ENCODE results near the gene LTN1.
"Not testable (repeated sequence)": the region's sequence is repeated elsewhere in the genome, so short reads cannot be mapped to it uniquely, and the experiment has no call there.

The LTN1 gene

DNA sequence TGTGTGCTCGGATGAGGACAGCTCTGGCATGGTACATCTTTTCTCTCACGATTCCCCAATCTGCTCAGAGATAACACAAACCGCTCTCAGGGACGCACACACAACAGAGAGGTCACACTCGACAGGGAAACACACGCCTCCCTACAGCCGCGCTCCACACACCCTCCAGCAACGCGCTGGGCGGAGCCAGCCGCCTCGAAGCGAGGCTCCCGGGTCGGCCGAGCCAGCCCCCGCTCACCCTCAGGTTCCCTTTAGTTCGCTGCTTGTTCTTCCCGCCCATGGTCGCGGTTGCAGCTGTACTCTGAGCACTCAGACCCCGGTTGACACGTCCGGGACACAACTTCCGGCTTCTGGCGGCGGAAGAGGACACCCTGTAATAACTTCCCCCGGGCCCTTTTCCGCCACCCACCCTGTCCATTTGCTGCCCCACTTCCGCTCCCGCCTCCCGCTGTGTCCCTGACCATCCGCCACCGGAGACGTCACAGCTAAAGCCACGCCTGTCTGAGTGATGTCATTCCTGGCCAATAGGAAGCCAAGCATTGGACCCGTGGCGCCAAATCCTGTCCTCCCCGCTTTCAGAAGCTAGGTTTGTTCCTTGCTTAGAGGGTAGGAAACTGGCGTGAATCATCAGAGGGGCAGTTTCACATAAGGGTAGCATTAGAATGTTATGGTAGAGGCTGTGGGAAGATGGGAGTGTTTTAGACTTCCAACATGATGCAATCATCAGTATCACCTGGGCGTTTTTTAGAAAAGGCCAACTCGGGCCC lies at the start of gene LTN1:
TSS of gene LTN1 (minus strand) at position 352 of the 767 bp plus-strand sequence. CDS start at position 280, 72 bp downstream.
- peak within 1 kb of the TSS; percentile 95 to 99 for H3K27ac Mint-ChIP-seq
- ATAC-seq (peak; percentile 95), DNase-seq (peak; percentile 98 to 100)
- H3K27me3 Mint-ChIP-seq: no peaks in the 10 kb centered on the region
- peak within 1 kb of the TSS; percentile 91 to 95 for H3K4me3 Mint-ChIP-seq
- H3K9me3 Mint-ChIP-seq: no peaks in the 10 kb centered on the region
- peaks cover 43% of the 10 kb centered on the region for H3K4me1 Mint-ChIP-seq

GRCh38 chr21:29034678-29035077 lies 42.0 kb upstream of the LTN1 start:
- no peak for ATAC-seq
- H3K4me3 Mint-ChIP-seq: no peak overlapping the region
- no peak overlapping the region for H3K27ac Mint-ChIP-seq
- H3K27me3 Mint-ChIP-seq: no peaks in the 10 kb centered on the region
- no peak for DNase-seq
- no peaks in the 10 kb centered on the region for H3K9me3 Mint-ChIP-seq
- peaks cover 6% of the 10 kb centered on the region for H3K4me1 Mint-ChIP-seq

GRCh38 chr21:29033871-29034270 lies 41.2 kb upstream of the LTN1 start:
- Mint-ChIP-seq H3K4me3 (no peak overlapping the region), H3K9me3 (no peaks in the 10 kb centered on the region), H3K4me1 (peaks cover 6% of the 10 kb centered on the region), H3K27me3 (no peaks in the 10 kb centered on the region), H3K27ac (peak overlapping the region; percentile 1 to 36)
- no peak for ATAC-seq
- no peak for DNase-seq

- DNase-seq: no peak
- no peaks in the 10 kb centered on the region for H3K27me3 Mint-ChIP-seq
- no peak overlapping the region for H3K4me3 Mint-ChIP-seq
- peaks cover 6% of the 10 kb centered on the region for H3K4me1 Mint-ChIP-seq
- H3K9me3 Mint-ChIP-seq: no peaks in the 10 kb centered on the region
- ATAC-seq: no peak
- peak overlapping the region in 1 of 2 donors; percentile 1 for H3K27ac Mint-ChIP-seq
Observed at GRCh38 chr21:29033301-29033700, 40.6 kb upstream of the LTN1 start.

DNA sequence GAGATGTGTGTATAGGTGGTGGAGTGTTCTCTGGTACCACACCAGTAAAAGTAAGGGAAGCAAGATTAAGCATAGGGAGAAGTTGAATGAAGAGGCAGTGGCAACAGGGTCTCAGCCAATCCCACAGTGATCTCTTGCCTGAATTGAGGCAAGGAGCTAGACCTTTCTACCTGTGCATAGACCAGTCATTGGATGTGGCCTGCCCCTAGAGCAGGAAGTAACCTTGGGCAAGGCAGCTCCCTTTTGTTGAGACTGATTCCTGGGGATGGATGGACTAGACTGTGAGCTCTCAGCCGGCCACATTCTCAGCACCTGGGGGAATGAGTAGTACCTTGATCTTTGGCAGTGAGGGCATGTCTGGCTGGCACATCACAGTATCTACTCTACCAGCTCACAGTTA lies 38.2 kb upstream of the LTN1 start:
- DNase-seq: no peak
- Mint-ChIP-seq H3K4me1 (peaks cover 18% of the 10 kb centered on the region), H3K4me3 (no peak overlapping the region), H3K27me3 (no peaks in the 10 kb centered on the region), H3K9me3 (no peaks in the 10 kb centered on the region), H3K27ac (peak overlapping the region; percentile 35 to 65)
- no peak for ATAC-seq

DNA sequence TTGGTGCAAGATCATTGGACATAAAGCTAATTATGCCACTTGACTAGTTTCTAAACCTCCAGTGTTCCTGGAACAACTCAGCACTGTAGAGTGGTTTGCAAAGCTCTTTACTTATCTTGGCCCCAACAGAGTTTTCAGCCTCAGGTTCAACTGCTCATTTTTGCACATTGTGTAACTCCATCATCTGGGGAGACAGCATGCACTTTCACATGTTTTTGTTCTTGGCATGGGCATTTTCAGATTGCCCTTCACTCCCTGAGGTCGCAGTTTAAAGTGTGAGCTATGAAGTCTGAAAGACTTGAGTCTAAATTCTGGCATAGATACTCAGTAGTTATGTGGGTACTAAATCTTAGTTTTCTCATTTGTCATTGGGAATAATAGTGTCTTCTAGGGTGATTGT lies 36.8 kb upstream of the LTN1 start:
- DNase-seq: no peak
- ATAC-seq: no peak
- Mint-ChIP-seq H3K4me1 (peaks cover 24% of the 10 kb centered on the region), H3K27ac (no peak overlapping the region), H3K4me3 (no peak overlapping the region), H3K27me3 (no peaks in the 10 kb centered on the region), H3K9me3 (no peaks in the 10 kb centered on the region)

DNA sequence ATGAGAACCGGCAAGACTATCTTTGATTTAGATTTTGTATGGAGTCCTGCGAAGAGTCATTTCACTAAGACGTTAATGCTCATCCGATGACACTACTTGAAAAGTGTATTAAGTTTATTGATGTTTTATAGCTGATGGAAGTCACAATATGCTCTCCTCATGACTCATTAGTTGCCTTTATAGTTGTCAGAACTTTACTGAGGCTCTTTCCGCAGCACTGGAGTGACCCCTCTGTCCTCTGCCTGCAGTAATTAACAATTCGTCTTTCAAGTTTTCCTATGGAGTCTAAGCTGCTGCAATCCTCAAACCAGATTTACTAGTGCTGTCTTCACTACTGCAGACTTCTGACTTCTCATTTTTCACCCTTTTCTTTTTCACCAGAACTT lies 32.6 kb upstream of the LTN1 start:
- peak; percentile 22 for ATAC-seq
- no peak for DNase-seq
- Mint-ChIP-seq H3K4me3 (peak overlapping the region; percentile 98 to 99), H3K4me1 (peaks cover 50% of the 10 kb centered on the region), H3K27me3 (no peaks in the 10 kb centered on the region), H3K9me3 (no peaks in the 10 kb centered on the region), H3K27ac (peak overlapping the region; percentile 97 to 100)

DNA sequence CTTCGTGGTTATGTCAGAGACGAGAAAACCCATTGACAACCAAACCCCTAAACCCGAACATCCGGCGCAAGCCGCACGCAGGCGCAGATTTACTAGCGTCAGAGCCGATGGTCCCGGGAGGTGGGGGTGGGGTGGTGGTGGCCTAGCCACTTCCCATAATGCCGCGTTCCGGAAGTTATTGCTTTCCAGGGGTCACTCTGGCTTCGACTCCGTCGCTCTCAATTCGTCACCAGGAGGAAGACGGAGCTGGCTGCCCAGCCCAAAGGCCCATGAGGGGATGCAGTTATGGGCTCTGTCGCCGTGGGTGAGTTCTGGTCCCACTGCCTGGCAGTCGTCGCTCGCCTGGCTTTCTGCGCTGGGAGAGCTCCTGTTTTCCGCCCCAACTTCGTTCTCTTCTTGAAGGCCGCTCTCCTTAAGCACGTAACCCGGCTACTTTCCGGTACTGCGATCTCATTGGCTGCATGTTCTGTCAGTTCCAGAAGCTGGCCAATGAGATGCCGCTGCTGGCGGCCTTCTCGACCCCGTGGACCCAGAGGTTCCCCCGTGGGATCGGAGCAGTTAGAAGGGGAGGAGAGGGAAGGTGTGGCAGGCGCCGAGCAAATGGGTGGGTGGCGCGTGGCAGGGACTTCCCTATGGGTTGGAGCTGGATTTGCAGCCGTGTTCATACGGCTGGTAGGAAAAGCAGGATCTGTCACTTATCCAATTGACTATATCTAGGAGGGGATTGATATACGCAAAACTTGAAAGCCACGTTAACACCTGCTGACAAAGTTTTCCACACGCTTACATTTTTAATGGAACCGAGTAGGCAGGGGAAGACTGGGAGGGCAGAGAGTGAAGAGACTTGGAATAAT lies 32.0 kb upstream of the LTN1 start, which contains the start of gene USP16:
TSS of gene USP16 (plus strand) at position 195 of the 854 bp plus-strand sequence. CDS start 3,246 bp downstream, outside the sequence.
- Mint-ChIP-seq H3K27ac (peak within 1 kb of the TSS; percentile 97 to 100), H3K4me3 (peak within 1 kb of the TSS; percentile 98 to 99)

DNA sequence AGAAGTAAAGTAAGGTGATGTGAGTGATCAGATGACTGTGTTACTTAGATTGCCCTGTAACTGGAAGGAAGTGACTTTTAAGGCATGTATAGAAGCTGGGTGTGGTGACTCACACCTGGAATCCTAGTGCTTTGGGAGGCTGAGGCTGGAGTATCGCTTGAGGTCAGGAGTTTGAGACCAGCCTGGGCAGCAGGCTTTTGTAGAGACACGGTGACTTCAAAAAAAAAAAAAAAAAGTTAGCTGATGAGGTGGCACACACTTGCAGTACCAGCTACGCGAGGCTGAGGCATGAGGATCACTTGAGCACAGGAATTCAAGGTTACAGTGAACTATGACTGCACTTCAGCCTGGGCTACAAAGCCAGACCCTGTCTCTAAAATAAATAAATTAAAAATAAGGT lies 29.5 kb upstream of the LTN1 start:
- Mint-ChIP-seq H3K4me3 (peak overlapping the region in 1 of 2 donors; percentile 35), H3K4me1 (peaks cover 65% of the 10 kb centered on the region), H3K27ac (peak overlapping the region; percentile 74 to 79), H3K9me3 (no peaks in the 10 kb centered on the region), H3K27me3 (no peaks in the 10 kb centered on the region)
- DNase-seq (peak; percentile 25 to 33), ATAC-seq (no peak)

More for the DNA sequence above, 32.0 kb upstream of the LTN1 start, which contains the start of gene USP16:
- DNase-seq (peak; percentile 96), ATAC-seq (peak; percentile 96)
- no peaks in the 10 kb centered on the region for H3K9me3 Mint-ChIP-seq
- no peaks in the 10 kb centered on the region for H3K27me3 Mint-ChIP-seq
- H3K4me1 Mint-ChIP-seq: peaks cover 53% of the 10 kb centered on the region

- peaks cover 40% of the 10 kb centered on the region for H3K4me1 Mint-ChIP-seq
- no peaks in the 10 kb centered on the region for H3K9me3 Mint-ChIP-seq
- ATAC-seq (no peak), DNase-seq (no peak)
- no peaks in the 10 kb centered on the region for H3K27me3 Mint-ChIP-seq
- peak overlapping the region; percentile 97 to 98 for H3K27ac Mint-ChIP-seq
- peak overlapping the region; percentile 72 to 89 for H3K4me3 Mint-ChIP-seq
Observed at GRCh38 chr21:29018540-29018939, 25.9 kb upstream of the LTN1 start.

GRCh38 chr21:29017639-29018237 lies 25.1 kb upstream of the LTN1 start:
- Mint-ChIP-seq H3K4me3 (peak overlapping the region; percentile 72 to 89), H3K9me3 (no peaks in the 10 kb centered on the region), H3K4me1 (peaks cover 34% of the 10 kb centered on the region), H3K27ac (peak overlapping the region; percentile 78 to 89), H3K27me3 (no peaks in the 10 kb centered on the region)
- ATAC-seq (no peak), DNase-seq (no peak)

DNA sequence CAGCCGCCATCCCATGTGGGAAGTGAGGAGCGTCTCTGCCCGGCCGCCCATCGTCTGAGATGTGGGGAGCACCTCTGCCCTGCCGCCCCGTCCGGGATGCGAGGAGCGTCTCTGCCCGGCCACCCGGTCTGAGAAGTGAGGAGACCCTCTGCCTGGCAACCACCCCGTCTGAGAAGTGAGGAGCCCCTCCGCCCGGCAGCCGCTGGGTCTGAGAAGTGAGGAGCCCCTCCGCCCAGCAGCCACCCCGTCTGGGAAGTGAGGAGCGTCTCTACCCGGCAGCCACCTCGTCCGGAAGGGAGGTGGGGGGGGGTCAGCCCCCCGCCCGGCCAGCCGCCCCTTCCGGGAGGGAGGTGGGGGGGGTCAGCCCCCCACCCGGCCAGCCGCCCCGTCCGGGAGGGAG lies 18.6 kb upstream of the LTN1 start:
- H3K27me3 Mint-ChIP-seq, ATAC-seq, H3K4me1 Mint-ChIP-seq, H3K4me3 Mint-ChIP-seq, DNase-seq, H3K9me3 Mint-ChIP-seq, H3K27ac Mint-ChIP-seq: not testable (repeated sequence)

DNA sequence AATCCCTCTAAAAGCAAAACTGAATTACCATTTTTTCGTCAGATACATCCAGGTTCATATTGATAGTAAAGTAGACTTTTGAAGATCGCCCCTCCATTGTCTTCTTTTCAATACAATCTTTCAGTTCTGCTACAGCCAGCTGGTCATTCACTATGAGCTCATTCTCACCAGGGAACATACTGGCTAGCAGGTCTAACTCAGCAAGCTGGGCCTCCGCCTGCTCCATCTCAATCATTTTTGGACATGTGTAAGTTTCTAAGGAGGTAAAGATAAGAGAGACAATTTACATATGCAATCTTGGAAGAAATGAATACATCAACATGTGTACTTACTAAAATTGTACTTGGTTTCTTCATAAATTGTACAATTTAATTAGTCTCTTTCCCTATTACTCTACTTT lies 15.7 kb upstream of the LTN1 start:
- Mint-ChIP-seq H3K4me1 (peaks cover 10% of the 10 kb centered on the region), H3K27me3 (no peaks in the 10 kb centered on the region), H3K27ac (peak overlapping the region in 1 of 2 donors; percentile 80), H3K9me3 (no peaks in the 10 kb centered on the region), H3K4me3 (no peak overlapping the region)
- DNase-seq (no peak), ATAC-seq (no peak)

DNA sequence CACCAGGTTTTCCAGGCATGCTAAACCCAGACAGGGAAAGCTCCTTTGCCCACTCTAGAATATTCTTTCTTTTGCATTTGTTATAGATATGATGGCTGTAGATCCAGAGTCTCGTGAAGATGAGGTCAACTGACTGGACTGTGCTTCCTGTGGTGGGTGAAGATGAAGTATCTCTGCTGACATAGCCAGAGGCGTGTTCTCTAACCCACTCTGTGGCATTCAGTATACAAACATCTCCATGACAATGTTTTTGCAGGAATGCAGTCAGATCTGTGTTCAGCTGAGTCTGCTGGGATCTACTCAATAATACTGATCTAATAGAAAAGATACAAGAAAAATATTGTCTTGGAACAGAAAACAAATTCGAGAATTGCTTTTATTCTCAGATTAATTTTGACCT lies 15.1 kb upstream of the LTN1 start:
- no peaks in the 10 kb centered on the region for H3K27me3 Mint-ChIP-seq
- no peak overlapping the region for H3K4me3 Mint-ChIP-seq
- no peaks in the 10 kb centered on the region for H3K9me3 Mint-ChIP-seq
- H3K27ac Mint-ChIP-seq: no peak overlapping the region
- no peak for DNase-seq
- H3K4me1 Mint-ChIP-seq: peaks cover 10% of the 10 kb centered on the region
- no peak for ATAC-seq

DNA sequence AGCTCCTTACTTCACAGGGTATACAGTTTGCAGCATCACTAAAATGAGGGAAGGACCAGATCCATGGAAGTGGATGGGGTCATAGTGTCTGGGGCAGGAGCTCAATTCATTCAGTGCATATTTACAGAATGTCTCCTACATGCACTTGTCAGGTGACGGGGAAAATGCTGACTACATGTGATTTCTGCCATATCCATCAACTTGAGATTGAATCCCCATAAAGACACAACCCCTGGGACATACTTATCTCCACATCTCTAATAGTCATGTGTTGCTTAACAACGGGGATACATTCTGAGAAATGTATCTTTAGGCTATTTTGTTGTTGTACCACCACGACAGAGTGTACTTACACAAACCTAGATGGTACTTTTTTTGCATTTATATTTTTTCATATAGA lies 14.5 kb upstream of the LTN1 start:
- no peak for DNase-seq
- no peak for ATAC-seq
- Mint-ChIP-seq H3K27ac (no peak overlapping the region), H3K4me1 (peaks cover 10% of the 10 kb centered on the region), H3K9me3 (no peaks in the 10 kb centered on the region), H3K27me3 (no peaks in the 10 kb centered on the region), H3K4me3 (no peak overlapping the region)
